CD8-positive, alpha-beta memory T cell (primary cell): ENCODE results near the gene EPB41L3. TPM values are rescaled to one million over a fixed set of nuclear protein-coding genes. Genes with fewer than 3 reads are reported as not detected.

ENCODE experiments used
- CTCF ChIA-PET: fragments of 350-600 bp; sonication (Branson Sonifier 250); formaldehyde crosslinking; loops from one replicate; lab custom pipeline; 2021; ENCODE audit warnings: antibody characterized with exemption; lab: Charles Lee
- POLR2A ChIA-PET: fragments of 350-600 bp; sonication (Branson Sonifier 250); formaldehyde crosslinking; loops from one replicate; lab custom pipeline; 2021; ENCODE audit warnings: antibody characterized with exemption; lab: Charles Lee
- DNase-seq, 5 donors: peaks; one replicate each; pipeline versions ENCODE4 v3.0.0 to v3.0.0-alpha.2; 2020 to 2022; ENCODE audit warnings: mixed read lengths in 1 of 5
- H3K27ac ChIP-seq: one replicate; pipeline ENCODE4 v1.7.0; 2013; ENCODE audit warnings: low read depth, mild to moderate bottlenecking, low read length, moderate library complexity
- H3K27me3 ChIP-seq: 2 replicates; pipeline ENCODE4 v1.7.0; 2013; ENCODE audit warnings: low read length, mild to moderate bottlenecking; ENCODE audit not compliant: insufficient read depth, poor library complexity, severe bottlenecking
- H3K36me3 ChIP-seq: 2 replicates; pipeline ENCODE4 v1.7.0; 2013; ENCODE audit warnings: mild to moderate bottlenecking, low read length, moderate library complexity; ENCODE audit not compliant: insufficient read depth
- H3K4me1 ChIP-seq: 2 replicates; pipeline ENCODE4 v1.7.0; 2013; ENCODE audit warnings: mild to moderate bottlenecking, low read length, moderate library complexity; ENCODE audit not compliant: insufficient read depth
- H3K4me3 ChIP-seq: 2 replicates; pipeline ENCODE4 v1.7.0; 2013; ENCODE audit warnings: mild to moderate bottlenecking, low read length
- H3K9me3 ChIP-seq: 2 replicates; pipeline ENCODE4 v1.7.0; 2013; ENCODE audit warnings: mild to moderate bottlenecking, low read length
- H3K27ac Mint-ChIP-seq, 8 donors: one replicate each; pipeline ENCODE4 v1.8.0; 2020 to 2021; ENCODE audit warnings: mixed read lengths in 8 of 8, mild to moderate bottlenecking in 6 of 8, inconsistent platforms in 3 of 8, moderate library complexity in 3 of 8
- H3K27me3 Mint-ChIP-seq, 2 donors: one replicate each; pipeline ENCODE4 v1.8.0; 2020 to 2021; ENCODE audit warnings: mixed read lengths in 2 of 2, mild to moderate bottlenecking in 1 of 2, moderate library complexity in 1 of 2
- H3K36me3 Mint-ChIP-seq, 3 donors: one replicate each; pipeline ENCODE4 v1.8.0; 2020 to 2021; ENCODE audit warnings: mixed read lengths in 3 of 3, inconsistent platforms in 1 of 3, mild to moderate bottlenecking in 1 of 3
- H3K4me1 Mint-ChIP-seq, 3 donors: one replicate each; pipeline ENCODE4 v1.8.0; 2020 to 2021; ENCODE audit warnings: mixed read lengths in 3 of 3, inconsistent platforms in 1 of 3, mild to moderate bottlenecking in 1 of 3
- H3K4me3 Mint-ChIP-seq, 7 donors: one replicate each; pipeline ENCODE4 v1.8.0; 2020 to 2021; ENCODE audit warnings: mixed read lengths in 7 of 7, mild to moderate bottlenecking in 6 of 7, moderate library complexity in 4 of 7, inconsistent platforms in 2 of 7
- H3K9me3 Mint-ChIP-seq, 5 donors: one replicate each; pipeline ENCODE4 v1.8.0; 2020 to 2022; ENCODE audit warnings: mixed read lengths in 5 of 5, mild to moderate bottlenecking in 3 of 5, moderate library complexity in 2 of 5, inconsistent platforms in 1 of 5
- polyA plus RNA-seq: library from polyadenylated mRNA; unstranded; fragments of 300-500 nt; fragmentation: Illumina TruSeq; gene quantifications from one replicate; pipeline ENCODE4 v1.2.3, GENCODE V29; 2021
- total RNA-seq, 2 experiments: library from RNA; stranded (reverse); gene quantifications; one replicate each; pipeline ENCODE4 v1.2.3, GENCODE V29; 2021

The EPB41L3 gene
- total and polyA plus RNA-seq, 3 experiments from 2014 or later: 1.2 to 1.8 TPM; not detected in 1

GRCh38 chr18:5434425-5434824 lies 109.4 kb downstream of the EPB41L3 start:
- Mint-ChIP-seq H3K9me3 (no peaks in the 10 kb centered on the region), H3K4me1 (no peaks in the 10 kb centered on the region), H3K36me3 (no peaks in the 10 kb centered on the region), H3K27ac (no peak overlapping the region), H3K27me3 (peaks cover 0 to 4% of the 10 kb centered on the region in 2 donors), H3K4me3 (no peak overlapping the region)
- ChIA-PET POLR2A (no interaction called here), CTCF (no interaction called here)
- H3K4me1 ChIP-seq: no peaks in the 10 kb centered on the region
- no peaks in the 10 kb centered on the region for H3K9me3 ChIP-seq
- H3K27ac ChIP-seq: no peak overlapping the region
- H3K27me3 ChIP-seq: no peaks in the 10 kb centered on the region
- H3K4me3 ChIP-seq: no peak overlapping the region
- no peak for DNase-seq
- no peaks in the 10 kb centered on the region for H3K36me3 ChIP-seq

GRCh38 chr18:5431836-5432575 lies 111.8 kb downstream of the EPB41L3 start:
- Histone ChIP-seq H3K9me3 (no peaks in the 10 kb centered on the region), H3K27me3 (no peaks in the 10 kb centered on the region), H3K27ac (no peak overlapping the region), H3K36me3 (no peaks in the 10 kb centered on the region), H3K4me1 (no peaks in the 10 kb centered on the region), H3K4me3 (no peak overlapping the region)
- ChIA-PET CTCF (no interaction called here), POLR2A (no interaction called here)
- no peaks in the 10 kb centered on the region for H3K36me3 Mint-ChIP-seq
- no peak overlapping the region for H3K27ac Mint-ChIP-seq
- no peak overlapping the region for H3K4me3 Mint-ChIP-seq
- DNase-seq: no peak
- no peaks in the 10 kb centered on the region for H3K4me1 Mint-ChIP-seq
- peaks cover 4% of the 10 kb centered on the region in 2 donors for H3K27me3 Mint-ChIP-seq
- H3K9me3 Mint-ChIP-seq: no peaks in the 10 kb centered on the region

- CTCF ChIA-PET: no interaction called here
- POLR2A ChIA-PET: no interaction called here
Observed at GRCh38 chr18:5430131-5430530, 113.7 kb downstream of the EPB41L3 start.

GRCh38 chr18:5429681-5430080 lies 114.1 kb downstream of the EPB41L3 start:
- H3K27me3 ChIP-seq: no peaks in the 10 kb centered on the region
- H3K9me3 Mint-ChIP-seq: no peaks in the 10 kb centered on the region
- H3K27ac Mint-ChIP-seq: no peak overlapping the region
- no peak overlapping the region for H3K4me3 Mint-ChIP-seq
- H3K4me1 Mint-ChIP-seq: no peaks in the 10 kb centered on the region
- DNase-seq: no peak
- H3K4me1 ChIP-seq: no peaks in the 10 kb centered on the region
- H3K4me3 ChIP-seq: no peak overlapping the region
- no peaks in the 10 kb centered on the region for H3K36me3 Mint-ChIP-seq
- POLR2A ChIA-PET: no interaction called here
- H3K36me3 ChIP-seq: no peaks in the 10 kb centered on the region
- no peak overlapping the region for H3K27ac ChIP-seq
- H3K9me3 ChIP-seq: no peaks in the 10 kb centered on the region
- peaks cover 4 to 7% of the 10 kb centered on the region in 2 donors for H3K27me3 Mint-ChIP-seq
- CTCF ChIA-PET: no interaction called here

More at GRCh38 chr18:5430131-5430530, 113.7 kb downstream of the EPB41L3 start:
- no peak overlapping the region for H3K4me3 Mint-ChIP-seq
- no peak overlapping the region for H3K27ac ChIP-seq
- peaks cover 4 to 7% of the 10 kb centered on the region in 2 donors for H3K27me3 Mint-ChIP-seq
- no peaks in the 10 kb centered on the region for H3K9me3 ChIP-seq
- no peaks in the 10 kb centered on the region for H3K4me1 ChIP-seq
- no peaks in the 10 kb centered on the region for H3K36me3 Mint-ChIP-seq
- H3K9me3 Mint-ChIP-seq: no peaks in the 10 kb centered on the region
- H3K4me1 Mint-ChIP-seq: no peaks in the 10 kb centered on the region
- H3K36me3 ChIP-seq: no peaks in the 10 kb centered on the region
- no peak overlapping the region for H3K27ac Mint-ChIP-seq
- no peak overlapping the region for H3K4me3 ChIP-seq
- DNase-seq: no peak
- H3K27me3 ChIP-seq: no peaks in the 10 kb centered on the region

GRCh38 chr18:5425721-5426120 lies 118.1 kb downstream of the EPB41L3 start:
- peaks cover 0 to 11% of the 10 kb centered on the region in 2 donors for H3K27me3 Mint-ChIP-seq
- CTCF ChIA-PET: no interaction called here

GRCh38 chr18:5424903-5425664 lies 118.7 kb downstream of the EPB41L3 start:
- no peaks in the 10 kb centered on the region for H3K9me3 Mint-ChIP-seq
- no peaks in the 10 kb centered on the region for H3K27me3 ChIP-seq
- peak in 1 of 5 donors; percentile 18 for DNase-seq

More at GRCh38 chr18:5425721-5426120, 118.1 kb downstream of the EPB41L3 start:
- Mint-ChIP-seq H3K4me1 (no peaks in the 10 kb centered on the region), H3K9me3 (no peaks in the 10 kb centered on the region), H3K4me3 (peak overlapping the region in 1 of 7 donors; percentile 49), H3K27ac (peak overlapping the region in 1 of 8 donors; percentile 92), H3K36me3 (no peaks in the 10 kb centered on the region)
- POLR2A ChIA-PET: no interaction called here
- H3K27me3 ChIP-seq: no peaks in the 10 kb centered on the region
- H3K9me3 ChIP-seq: no peaks in the 10 kb centered on the region
- no peak overlapping the region for H3K27ac ChIP-seq
- no peak for DNase-seq
- no peaks in the 10 kb centered on the region for H3K4me1 ChIP-seq
- H3K4me3 ChIP-seq: no peak overlapping the region
- H3K36me3 ChIP-seq: no peaks in the 10 kb centered on the region

GRCh38 chr18:5422626-5423025 lies 121.2 kb downstream of the EPB41L3 start:
- H3K4me1 ChIP-seq: no peaks in the 10 kb centered on the region
- Mint-ChIP-seq H3K27ac (no peak overlapping the region), H3K36me3 (no peaks in the 10 kb centered on the region), H3K27me3 (peaks cover 0 to 17% of the 10 kb centered on the region in 2 donors), H3K4me1 (no peaks in the 10 kb centered on the region), H3K4me3 (no peak overlapping the region), H3K9me3 (no peaks in the 10 kb centered on the region)
- no peaks in the 10 kb centered on the region for H3K9me3 ChIP-seq
- DNase-seq: no peak
- H3K27ac ChIP-seq: no peak overlapping the region
- POLR2A ChIA-PET: no interaction called here
- no peaks in the 10 kb centered on the region for H3K27me3 ChIP-seq
- H3K4me3 ChIP-seq: no peak overlapping the region
- CTCF ChIA-PET: no interaction called here
- H3K36me3 ChIP-seq: no peaks in the 10 kb centered on the region

More at GRCh38 chr18:5424903-5425664, 118.7 kb downstream of the EPB41L3 start:
- no peaks in the 10 kb centered on the region for H3K9me3 ChIP-seq
- H3K27ac Mint-ChIP-seq: no peak overlapping the region
- no peaks in the 10 kb centered on the region for H3K4me1 ChIP-seq
- peaks cover 0 to 11% of the 10 kb centered on the region in 2 donors for H3K27me3 Mint-ChIP-seq
- CTCF ChIA-PET: no interaction called here
- no peak overlapping the region for H3K27ac ChIP-seq
- POLR2A ChIA-PET: no interaction called here
- H3K36me3 ChIP-seq: no peaks in the 10 kb centered on the region
- no peak overlapping the region for H3K4me3 Mint-ChIP-seq
- no peak overlapping the region for H3K4me3 ChIP-seq
- H3K4me1 Mint-ChIP-seq: no peaks in the 10 kb centered on the region
- no peaks in the 10 kb centered on the region for H3K36me3 Mint-ChIP-seq

- H3K27ac Mint-ChIP-seq: no peak overlapping the region
- Histone ChIP-seq H3K9me3 (no peaks in the 10 kb centered on the region), H3K27me3 (no peaks in the 10 kb centered on the region), H3K27ac (no peak overlapping the region), H3K36me3 (no peaks in the 10 kb centered on the region), H3K4me3 (no peak overlapping the region), H3K4me1 (no peaks in the 10 kb centered on the region)
- no peak for DNase-seq
- POLR2A ChIA-PET: no interaction called here
- no peak overlapping the region for H3K4me3 Mint-ChIP-seq
- H3K36me3 Mint-ChIP-seq: no peaks in the 10 kb centered on the region
- no peaks in the 10 kb centered on the region for H3K4me1 Mint-ChIP-seq
- CTCF ChIA-PET: no interaction called here
- H3K27me3 Mint-ChIP-seq: peaks cover 0 to 17% of the 10 kb centered on the region in 2 donors
- H3K9me3 Mint-ChIP-seq: no peaks in the 10 kb centered on the region
Observed at GRCh38 chr18:5421981-5422380, 121.8 kb downstream of the EPB41L3 start.
